H1 (cell line): Measurements from ENCODE around the gene TSNAXIP1. TPM values are rescaled to one million over a fixed set of nuclear protein-coding genes. Genes with fewer than 3 reads are reported as not detected.

Experiments
- RAD21 ChIP-seq, 2 experiments: IDR thresholded peaks in 1 of 2; conservative IDR thresholded peaks in 1 of 2; 2 replicates each; pipeline ENCODE4 v1.6.1; 2011; ENCODE audit warnings: low read depth in 2 of 2, low read length in 2 of 2, improper control_type of control experiment in 1 of 2, inconsistent platforms in 1 of 2, mild to moderate bottlenecking in 1 of 2, moderate library complexity in 1 of 2
- YY1 ChIP-seq: IDR thresholded peaks from 2 replicates; pipeline ENCODE4 v1.6.1; 2011; ENCODE audit warnings: low read depth, mild to moderate bottlenecking, low read length
- polyA plus RNA-seq, 7 experiments: library from polyadenylated mRNA; depleted of rRNA in 3 of 7; stranded (reverse) in 5 of 7; unstranded in 2 of 7; fragments of >200 nt in 5 of 7; fragments of 200-250 nt in 2 of 7; gene quantifications; 1 replicate in 5 of 7; 2 replicates in 1 of 7; 4 replicates in 1 of 7; pipeline versions ENCODE4 v1.2.1 to v1.2.3, GENCODE V29; 2011 to 2013; ENCODE audit warnings: missing spikeins in 2 of 7, mixed read lengths in 2 of 7
- total RNA-seq: library from RNA; stranded (reverse); fragmentation: NEBNext Ultra II Directional; extraction: Animal tissue kit (Norgen Biotek cat#: 25700); gene quantifications from 2 replicates; pipeline ENCODE4 v1.2.1, GENCODE V29; 2021
- TF ChIP-seq, protein P1 (sequence below): fragments of 300-600 bp; sonication (generic); IDR thresholded peaks from 2 replicates; pipeline ENCODE4 v1.7.1; 2012; ENCODE audit warnings: low read length, moderate library complexity, mild to moderate bottlenecking, inconsistent platforms; ENCODE audit not compliant: insufficient replicate concordance

TSNAXIP1 gene
- total and polyA plus RNA-seq, 2 of the 8 experiments (the other 6 are each of a cell fraction or from before 2014, with no cell fraction given): 0.37 to 0.94 TPM

DNA sequence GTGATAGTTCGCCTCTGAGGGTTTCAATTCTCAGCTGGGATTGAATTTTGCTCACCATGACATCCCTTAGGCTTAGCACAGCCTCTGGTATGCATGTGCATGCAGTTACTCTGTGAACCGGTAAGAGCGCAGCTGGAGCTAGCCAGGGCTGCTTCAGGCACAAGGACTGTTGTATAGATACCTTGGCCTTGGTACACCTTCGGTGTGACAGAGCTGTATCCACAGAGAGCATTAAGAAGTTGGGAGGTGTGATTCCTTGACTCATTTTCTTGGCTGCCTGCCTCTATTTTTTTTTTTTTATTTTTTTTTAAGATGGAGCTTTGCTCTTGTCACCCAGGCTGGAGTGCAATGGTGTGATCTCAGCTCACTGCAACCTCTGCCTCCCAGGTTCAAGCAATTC is 37.8 kb downstream of the TSNAXIP1 start (continued):
- TF ChIP-seq, protein P1, sequence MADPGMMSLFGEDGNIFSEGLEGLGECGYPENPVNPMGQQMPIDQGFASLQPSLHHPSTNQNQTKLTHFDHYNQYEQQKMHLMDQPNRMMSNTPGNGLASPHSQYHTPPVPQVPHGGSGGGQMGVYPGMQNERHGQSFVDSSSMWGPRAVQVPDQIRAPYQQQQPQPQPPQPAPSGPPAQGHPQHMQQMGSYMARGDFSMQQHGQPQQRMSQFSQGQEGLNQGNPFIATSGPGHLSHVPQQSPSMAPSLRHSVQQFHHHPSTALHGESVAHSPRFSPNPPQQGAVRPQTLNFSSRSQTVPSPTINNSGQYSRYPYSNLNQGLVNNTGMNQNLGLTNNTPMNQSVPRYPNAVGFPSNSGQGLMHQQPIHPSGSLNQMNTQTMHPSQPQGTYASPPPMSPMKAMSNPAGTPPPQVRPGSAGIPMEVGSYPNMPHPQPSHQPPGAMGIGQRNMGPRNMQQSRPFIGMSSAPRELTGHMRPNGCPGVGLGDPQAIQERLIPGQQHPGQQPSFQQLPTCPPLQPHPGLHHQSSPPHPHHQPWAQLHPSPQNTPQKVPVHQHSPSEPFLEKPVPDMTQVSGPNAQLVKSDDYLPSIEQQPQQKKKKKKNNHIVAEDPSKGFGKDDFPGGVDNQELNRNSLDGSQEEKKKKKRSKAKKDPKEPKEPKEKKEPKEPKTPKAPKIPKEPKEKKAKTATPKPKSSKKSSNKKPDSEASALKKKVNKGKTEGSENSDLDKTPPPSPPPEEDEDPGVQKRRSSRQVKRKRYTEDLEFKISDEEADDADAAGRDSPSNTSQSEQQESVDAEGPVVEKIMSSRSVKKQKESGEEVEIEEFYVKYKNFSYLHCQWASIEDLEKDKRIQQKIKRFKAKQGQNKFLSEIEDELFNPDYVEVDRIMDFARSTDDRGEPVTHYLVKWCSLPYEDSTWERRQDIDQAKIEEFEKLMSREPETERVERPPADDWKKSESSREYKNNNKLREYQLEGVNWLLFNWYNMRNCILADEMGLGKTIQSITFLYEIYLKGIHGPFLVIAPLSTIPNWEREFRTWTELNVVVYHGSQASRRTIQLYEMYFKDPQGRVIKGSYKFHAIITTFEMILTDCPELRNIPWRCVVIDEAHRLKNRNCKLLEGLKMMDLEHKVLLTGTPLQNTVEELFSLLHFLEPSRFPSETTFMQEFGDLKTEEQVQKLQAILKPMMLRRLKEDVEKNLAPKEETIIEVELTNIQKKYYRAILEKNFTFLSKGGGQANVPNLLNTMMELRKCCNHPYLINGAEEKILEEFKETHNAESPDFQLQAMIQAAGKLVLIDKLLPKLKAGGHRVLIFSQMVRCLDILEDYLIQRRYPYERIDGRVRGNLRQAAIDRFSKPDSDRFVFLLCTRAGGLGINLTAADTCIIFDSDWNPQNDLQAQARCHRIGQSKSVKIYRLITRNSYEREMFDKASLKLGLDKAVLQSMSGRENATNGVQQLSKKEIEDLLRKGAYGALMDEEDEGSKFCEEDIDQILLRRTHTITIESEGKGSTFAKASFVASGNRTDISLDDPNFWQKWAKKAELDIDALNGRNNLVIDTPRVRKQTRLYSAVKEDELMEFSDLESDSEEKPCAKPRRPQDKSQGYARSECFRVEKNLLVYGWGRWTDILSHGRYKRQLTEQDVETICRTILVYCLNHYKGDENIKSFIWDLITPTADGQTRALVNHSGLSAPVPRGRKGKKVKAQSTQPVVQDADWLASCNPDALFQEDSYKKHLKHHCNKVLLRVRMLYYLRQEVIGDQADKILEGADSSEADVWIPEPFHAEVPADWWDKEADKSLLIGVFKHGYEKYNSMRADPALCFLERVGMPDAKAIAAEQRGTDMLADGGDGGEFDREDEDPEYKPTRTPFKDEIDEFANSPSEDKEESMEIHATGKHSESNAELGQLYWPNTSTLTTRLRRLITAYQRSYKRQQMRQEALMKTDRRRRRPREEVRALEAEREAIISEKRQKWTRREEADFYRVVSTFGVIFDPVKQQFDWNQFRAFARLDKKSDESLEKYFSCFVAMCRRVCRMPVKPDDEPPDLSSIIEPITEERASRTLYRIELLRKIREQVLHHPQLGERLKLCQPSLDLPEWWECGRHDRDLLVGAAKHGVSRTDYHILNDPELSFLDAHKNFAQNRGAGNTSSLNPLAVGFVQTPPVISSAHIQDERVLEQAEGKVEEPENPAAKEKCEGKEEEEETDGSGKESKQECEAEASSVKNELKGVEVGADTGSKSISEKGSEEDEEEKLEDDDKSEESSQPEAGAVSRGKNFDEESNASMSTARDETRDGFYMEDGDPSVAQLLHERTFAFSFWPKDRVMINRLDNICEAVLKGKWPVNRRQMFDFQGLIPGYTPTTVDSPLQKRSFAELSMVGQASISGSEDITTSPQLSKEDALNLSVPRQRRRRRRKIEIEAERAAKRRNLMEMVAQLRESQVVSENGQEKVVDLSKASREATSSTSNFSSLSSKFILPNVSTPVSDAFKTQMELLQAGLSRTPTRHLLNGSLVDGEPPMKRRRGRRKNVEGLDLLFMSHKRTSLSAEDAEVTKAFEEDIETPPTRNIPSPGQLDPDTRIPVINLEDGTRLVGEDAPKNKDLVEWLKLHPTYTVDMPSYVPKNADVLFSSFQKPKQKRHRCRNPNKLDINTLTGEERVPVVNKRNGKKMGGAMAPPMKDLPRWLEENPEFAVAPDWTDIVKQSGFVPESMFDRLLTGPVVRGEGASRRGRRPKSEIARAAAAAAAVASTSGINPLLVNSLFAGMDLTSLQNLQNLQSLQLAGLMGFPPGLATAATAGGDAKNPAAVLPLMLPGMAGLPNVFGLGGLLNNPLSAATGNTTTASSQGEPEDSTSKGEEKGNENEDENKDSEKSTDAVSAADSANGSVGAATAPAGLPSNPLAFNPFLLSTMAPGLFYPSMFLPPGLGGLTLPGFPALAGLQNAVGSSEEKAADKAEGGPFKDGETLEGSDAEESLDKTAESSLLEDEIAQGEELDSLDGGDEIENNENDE: no peak
- TF ChIP-seq YY1: no peak
- no peak for TF ChIP-seq RAD21 (IDR thresholded peaks at IDR 0.05 in 1 of 2, conservative IDR thresholded peaks at IDR 0.05 in 1 of 2; ENCODE audit: low read depth in 2 of 2, low read length in 2 of 2)
